PC-9 (cell line): ENCODE measurements around the gene SEC22A. TPM values are rescaled to one million over a fixed set of nuclear protein-coding genes. Genes with fewer than 3 reads are reported as not detected.

Experiments
- BruUV-seq: library from RNA; stranded (reverse); fragments of 400-500 nt; replicated peaks from 2 replicates; lab custom pipeline; 2021; lab: Mats Ljungman, UMichigan
- CTCF ChIA-PET: fragments of 300-600 bp; sonication (Branson Sonifier 250); formaldehyde crosslinking; loops from one replicate; lab custom pipeline; 2022; ENCODE audit warnings: antibody characterized with exemption; lab: Charles Lee
- POLR2A ChIA-PET: fragments of 300-600 bp; sonication (Branson Sonifier 250); formaldehyde crosslinking; loops from one replicate; lab custom pipeline; 2022; ENCODE audit warnings: antibody characterized with exemption; ENCODE audit not compliant: unreplicated experiment; lab: Charles Lee
- DNase-seq, 2 experiments: peaks; one replicate each; pipeline versions ENCODE4 v3.0.0 to v3.0.0-alpha.2; 2015 to 2022; ENCODE audit warnings: mixed read lengths in 1 of 2
- H2AFZ ChIP-seq: fragments of 200-600 bp; sonication (generic); 2 replicates; pipeline ENCODE4 v1.8.1; 2017; ENCODE audit warnings: antibody characterized with exemption
- H3F3A ChIP-seq: fragments of 200-600 bp; sonication (generic); 2 replicates; pipeline ENCODE4 v1.8.1; 2017; ENCODE audit warnings: antibody characterized with exemption, mild to moderate bottlenecking, low read depth; ENCODE audit not compliant: insufficient read depth
- H3K27ac ChIP-seq: fragments of 200-600 bp; sonication (generic); 2 replicates; pipeline ENCODE4 v1.6.1; 2016; ENCODE audit warnings: mixed run types
- H3K27me3 ChIP-seq: fragments of 200-600 bp; sonication (generic); 2 replicates; pipeline ENCODE4 v1.6.1; 2016; ENCODE audit warnings: low read depth, mixed run types; ENCODE audit not compliant: insufficient read depth
- H3K36me3 ChIP-seq: fragments of 200-600 bp; sonication (generic); 2 replicates; pipeline ENCODE4 v1.6.1; 2016; ENCODE audit warnings: low read depth, mixed run types
- H3K4me1 ChIP-seq: fragments of 200-600 bp; sonication (generic); replicated peaks from 2 replicates; pipeline ENCODE4 v1.6.1; 2016; ENCODE audit warnings: mixed run types; ENCODE audit not compliant: insufficient read depth
- H3K4me2 ChIP-seq: fragments of 200-600 bp; sonication (generic); 2 replicates; pipeline ENCODE4 v1.6.1; 2017; ENCODE audit warnings: mixed run types
- H3K4me3 ChIP-seq: fragments of 200-600 bp; sonication (generic); 2 replicates; pipeline ENCODE4 v1.6.1; 2016; ENCODE audit warnings: mixed run types
- H3K79me2 ChIP-seq: fragments of 200-600 bp; sonication (generic); 2 replicates; pipeline ENCODE4 v1.6.1; 2017; ENCODE audit warnings: low read depth, mixed run types
- H3K9me2 ChIP-seq: fragments of 200-600 bp; sonication (generic); 2 replicates; pipeline ENCODE4 v1.8.1; 2017; ENCODE audit warnings: mild to moderate bottlenecking; ENCODE audit not compliant: insufficient read depth
- H3K9me3 ChIP-seq: fragments of 200-600 bp; sonication (generic); 2 replicates; pipeline ENCODE4 v1.8.1; 2016; ENCODE audit warnings: low read depth; ENCODE audit not compliant: insufficient read depth
- H4K20me1 ChIP-seq: fragments of 200-600 bp; sonication (generic); 2 replicates; pipeline ENCODE4 v1.8.1; 2017; ENCODE audit not compliant: insufficient read depth
- EZH2 ChIP-seq: fragments of 200-600 bp; sonication (generic); IDR thresholded peaks from 2 replicates; pipeline ENCODE4 v1.8.0; 2017; ENCODE audit warnings: antibody characterized with exemption, low read depth
- intact Hi-C: fragments of 100-400 bp; cut with micrococcal nuclease; formaldehyde crosslinking; loops from one replicate; pipeline ENCODE4 v1.10.0; 2022; ENCODE audit not compliant: unreplicated experiment
- total RNA-seq: library from RNA; stranded (reverse); gene quantifications from 2 replicates; pipeline ENCODE4 v1.2.3, GENCODE V29; 2021
- TF ChIP-seq, protein P1 (sequence below): fragments of 200-600 bp; sonication (generic); conservative IDR thresholded peaks from 2 replicates; pipeline ENCODE4 v1.6.1; 2017; ENCODE audit warnings: mixed run types, antibody characterized with exemption, mild to moderate bottlenecking, moderate library complexity

The SEC22A gene
- total RNA-seq, 1 experiment from 2014 or later: 20.2 TPM

DNA sequence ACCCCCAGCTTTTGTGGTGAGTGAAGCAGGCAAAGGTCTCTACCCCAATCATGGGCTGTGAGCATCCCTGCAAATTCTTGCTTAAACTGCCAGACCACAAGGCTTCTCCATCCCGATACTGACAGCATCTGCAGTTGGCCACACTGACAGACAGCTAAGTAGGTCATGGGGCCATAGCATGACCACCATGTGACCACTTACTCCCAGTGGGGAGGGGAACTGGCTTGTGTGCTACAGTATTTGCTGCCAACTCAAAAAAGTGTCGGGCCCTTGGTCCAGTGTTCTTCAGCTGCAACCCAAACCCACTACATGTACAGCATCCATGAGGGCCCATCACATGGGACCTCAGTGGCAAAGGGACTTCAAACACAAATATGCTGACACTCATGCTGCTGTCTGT, 103.4 kb downstream of the SEC22A start:
- intact Hi-C loops: no loop called here
- ChIA-PET CTCF (no interaction called here), POLR2A (no interaction called here)
- H3K79me2 ChIP-seq: no peaks in the 10 kb centered on the region
- H3K27me3 ChIP-seq: no peaks in the 10 kb centered on the region
- no peak overlapping the region for H3K27ac ChIP-seq
- H3K36me3 ChIP-seq: no peaks in the 10 kb centered on the region
- no peaks in the 10 kb centered on the region for H3F3A ChIP-seq
- no peak for DNase-seq
- no peaks in the 10 kb centered on the region; the same call in 1 of the 2 replicates for H4K20me1 ChIP-seq
- no peaks in the 10 kb centered on the region for H3K4me1 ChIP-seq
- TF ChIP-seq EZH2: no peak
- TF ChIP-seq, protein P1, sequence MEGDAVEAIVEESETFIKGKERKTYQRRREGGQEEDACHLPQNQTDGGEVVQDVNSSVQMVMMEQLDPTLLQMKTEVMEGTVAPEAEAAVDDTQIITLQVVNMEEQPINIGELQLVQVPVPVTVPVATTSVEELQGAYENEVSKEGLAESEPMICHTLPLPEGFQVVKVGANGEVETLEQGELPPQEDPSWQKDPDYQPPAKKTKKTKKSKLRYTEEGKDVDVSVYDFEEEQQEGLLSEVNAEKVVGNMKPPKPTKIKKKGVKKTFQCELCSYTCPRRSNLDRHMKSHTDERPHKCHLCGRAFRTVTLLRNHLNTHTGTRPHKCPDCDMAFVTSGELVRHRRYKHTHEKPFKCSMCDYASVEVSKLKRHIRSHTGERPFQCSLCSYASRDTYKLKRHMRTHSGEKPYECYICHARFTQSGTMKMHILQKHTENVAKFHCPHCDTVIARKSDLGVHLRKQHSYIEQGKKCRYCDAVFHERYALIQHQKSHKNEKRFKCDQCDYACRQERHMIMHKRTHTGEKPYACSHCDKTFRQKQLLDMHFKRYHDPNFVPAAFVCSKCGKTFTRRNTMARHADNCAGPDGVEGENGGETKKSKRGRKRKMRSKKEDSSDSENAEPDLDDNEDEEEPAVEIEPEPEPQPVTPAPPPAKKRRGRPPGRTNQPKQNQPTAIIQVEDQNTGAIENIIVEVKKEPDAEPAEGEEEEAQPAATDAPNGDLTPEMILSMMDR: no peak
- no peaks in the 10 kb centered on the region for H3K9me2 ChIP-seq
- H2AFZ ChIP-seq: no peak overlapping the region
- no peaks in the 10 kb centered on the region for H3K9me3 ChIP-seq
- H3K4me3 ChIP-seq: no peak overlapping the region
- no TSS peak for BruUV-seq
- no peak overlapping the region for H3K4me2 ChIP-seq

DNA sequence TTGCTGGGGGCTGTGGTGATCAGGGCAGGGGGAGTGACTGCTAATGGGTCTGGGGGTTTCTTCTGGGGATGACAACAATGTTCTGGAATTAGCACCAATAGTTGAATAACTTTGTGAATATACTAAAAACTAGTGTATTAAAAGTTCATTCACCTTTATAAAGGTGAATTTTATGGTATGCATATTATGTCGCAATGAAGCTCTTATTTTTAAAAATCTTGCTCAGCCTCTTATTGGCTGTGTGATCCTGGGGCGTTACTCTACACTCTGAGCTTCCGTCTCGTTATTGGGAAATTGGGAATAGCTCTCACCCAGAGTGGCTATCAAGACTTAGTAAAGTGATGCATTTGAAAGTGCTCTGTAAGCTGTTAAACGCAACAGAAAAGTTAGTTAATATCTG, 105.3 kb downstream of the SEC22A start:
- Histone ChIP-seq H3K4me2 (no peak overlapping the region), H3F3A (no peaks in the 10 kb centered on the region)
- POLR2A ChIA-PET: no interaction called here

DNA sequence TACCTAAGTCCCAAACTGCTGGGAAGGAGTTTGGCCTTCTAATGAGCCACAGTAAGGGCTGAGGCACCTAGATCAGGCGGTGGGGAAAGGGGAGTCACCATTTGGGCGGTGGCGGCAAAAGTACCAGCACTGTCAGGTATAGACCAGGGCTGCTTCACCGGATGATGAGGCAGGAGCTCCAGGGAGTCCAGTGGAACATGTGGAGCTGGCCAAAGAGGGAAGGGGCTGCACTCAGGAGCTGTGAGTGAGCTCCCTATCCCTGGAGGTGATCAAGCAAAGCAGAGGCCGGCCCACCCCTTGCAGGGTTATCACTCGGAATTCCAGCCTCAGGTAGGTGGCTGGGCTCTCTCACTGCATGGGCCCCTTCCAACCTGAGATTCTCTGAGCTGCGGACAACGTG, 108.4 kb downstream of the SEC22A start:
- CTCF ChIA-PET: no interaction called here
- Histone ChIP-seq H3K36me3 (no peaks in the 10 kb centered on the region), H3K27me3 (no peaks in the 10 kb centered on the region), H3K4me1 (no peaks in the 10 kb centered on the region), H4K20me1 (no peaks in the 10 kb centered on the region), H2AFZ (no peak overlapping the region), H3F3A (no peaks in the 10 kb centered on the region), H3K27ac (no peak overlapping the region), H3K9me2 (no peaks in the 10 kb centered on the region), H3K9me3 (no peaks in the 10 kb centered on the region), H3K4me3 (no peak overlapping the region), H3K79me2 (no peaks in the 10 kb centered on the region), H3K4me2 (no peak overlapping the region)
- no peak for DNase-seq
- TF ChIP-seq, protein P1: no peak
- no peak for TF ChIP-seq EZH2
- BruUV-seq: no TSS peak
- POLR2A ChIA-PET: no interaction called here
- intact Hi-C loops: no loop called here

More for the DNA sequence above, 105.3 kb downstream of the SEC22A start:
- no peaks in the 10 kb centered on the region; the same call in 1 of the 2 replicates for H4K20me1 ChIP-seq
- CTCF ChIA-PET: interaction anchor here (0.8 kb wide), 1 partner anchor 372 kb away, joined by 20 read pairs; no protein-coding TSS in a partner anchor
- no peaks in the 10 kb centered on the region for H3K9me3 ChIP-seq
- intact Hi-C loops: no loop called here
- no peaks in the 10 kb centered on the region for H3K36me3 ChIP-seq
- H3K79me2 ChIP-seq: no peaks in the 10 kb centered on the region
- peak in 1 of 2 experiments; percentile 12 for DNase-seq
- no peak overlapping the region for H3K27ac ChIP-seq
- no peaks in the 10 kb centered on the region for H3K9me2 ChIP-seq
- H3K4me1 ChIP-seq: no peaks in the 10 kb centered on the region
- no peak overlapping the region for H3K4me3 ChIP-seq
- H2AFZ ChIP-seq: no peak overlapping the region
- H3K27me3 ChIP-seq: no peaks in the 10 kb centered on the region
- no TSS peak for BruUV-seq
- no peak for TF ChIP-seq EZH2
- TF ChIP-seq, protein P1: no peak
